BLaER1 treated with 17β-estradiol and CSF1 and Interleukin-3, amounts not matched to agents 10 nM and 100 nM (cell line): ENCODE measurements around the gene REM2.

ENCODE experiments used
- H3K27ac ChIP-seq, 11 experiments: shearing (Covaris generic); formaldehyde crosslinking; 2 replicates each; pipeline ENCODE4 v1.8.1; 2022
- H3K27me3 ChIP-seq, 11 experiments: shearing (Covaris generic); formaldehyde crosslinking; 2 replicates each; pipeline ENCODE4 v1.8.1; 2022
- H3K36me3 ChIP-seq, 11 experiments: shearing (Covaris generic); formaldehyde crosslinking; 2 replicates each; pipeline ENCODE4 v1.8.1; 2022
- H3K4me1 ChIP-seq, 10 experiments: shearing (Covaris generic); formaldehyde crosslinking; 2 replicates each; pipeline ENCODE4 v1.8.1; 2022
- H3K4me2 ChIP-seq, 11 experiments: shearing (Covaris generic); formaldehyde crosslinking; 2 replicates each; pipeline ENCODE4 v1.8.1; 2022
- H3K4me3 ChIP-seq, 10 experiments: shearing (Covaris generic); formaldehyde crosslinking; 2 replicates each; pipeline ENCODE4 v1.8.1; 2022
- H3K9ac ChIP-seq, 11 experiments: shearing (Covaris generic); formaldehyde crosslinking; 2 replicates each; pipeline ENCODE4 v1.8.1; 2022
- H3K9me3 ChIP-seq, 11 experiments: shearing (Covaris generic); formaldehyde crosslinking; replicated peaks in 1 of 11; 2 replicates each; pipeline ENCODE4 v1.8.1; 2022
- H4K20me1 ChIP-seq, 11 experiments: shearing (Covaris generic); formaldehyde crosslinking; 2 replicates each; pipeline ENCODE4 v1.8.1; 2022
- Cebpa-rat ChIP-seq, 11 experiments: shearing (Covaris generic); IDR thresholded peaks; 2 replicates each; pipeline ENCODE4 v1.8.1; 2022

The REM2 gene

GRCh38 chr14:22919601-22919921, 36.5 kb downstream of the REM2 start:
- Histone ChIP-seq H3K27me3 (no peaks in the 10 kb centered on the region), H3K4me3 (peak overlapping the region; percentile 28 to 64 (median 47); a peak in 18 of 20 replicates), H3K36me3 (peaks cover 37 to 81% (median 61%) of the 10 kb centered on the region in 11 experiments), H3K4me2 (peak overlapping the region; percentile 62 to 93 (median 81)), H3K9ac (peak overlapping the region; percentile 56 to 74 (median 68); a peak in 21 of 22 replicates), H3K27ac (peak overlapping the region; percentile 49 to 99 (median 74); a peak in 21 of 22 replicates), H4K20me1 (peaks cover 0 to 8% (median 0%) of the 10 kb centered on the region in 11 experiments; a peak in 2 of 22 replicates), H3K4me1 (peaks cover 49 to 73% (median 66%) of the 10 kb centered on the region in 10 experiments), H3K9me3 (no peaks in the 10 kb centered on the region)
- TF ChIP-seq Cebpa-rat (IDR thresholded peaks at IDR 0.05): no peak

GRCh38 chr14:22920697-22921096, 37.7 kb downstream of the REM2 start:
- Histone ChIP-seq H3K4me2 (no peak overlapping the region), H3K4me3 (no peak overlapping the region), H3K9ac (no peak overlapping the region), H3K36me3 (peaks cover 47 to 81% (median 70%) of the 10 kb centered on the region in 11 experiments), H3K27ac (no peak overlapping the region), H3K27me3 (no peaks in the 10 kb centered on the region), H3K4me1 (peaks cover 48 to 68% (median 55%) of the 10 kb centered on the region in 10 experiments), H3K9me3 (no peaks in the 10 kb centered on the region), H4K20me1 (peaks cover 0 to 5% (median 0%) of the 10 kb centered on the region in 11 experiments; a peak in 2 of 22 replicates)
- TF ChIP-seq Cebpa-rat (IDR thresholded peaks at IDR 0.05): no peak

- Histone ChIP-seq H3K4me1 (peaks cover 44 to 68% (median 55%) of the 10 kb centered on the region in 10 experiments), H3K27ac (no peak overlapping the region), H3K27me3 (no peaks in the 10 kb centered on the region), H3K36me3 (peaks cover 62 to 81% (median 75%) of the 10 kb centered on the region in 11 experiments), H3K4me3 (no peak overlapping the region), H4K20me1 (no peaks in the 10 kb centered on the region), H3K4me2 (peak overlapping the region in 7 of 11 experiments; percentile 4 to 58 (median 36); a peak in 9 of 22 replicates), H3K9ac (no peak overlapping the region), H3K9me3 (no peaks in the 10 kb centered on the region)
- TF ChIP-seq Cebpa-rat (IDR thresholded peaks at IDR 0.05): no peak
Measured at GRCh38 chr14:22922294-22922693, 39.3 kb downstream of the REM2 start.

- no peaks in the 10 kb centered on the region for H4K20me1 ChIP-seq
- H3K9me3 ChIP-seq: no peaks in the 10 kb centered on the region
- no peaks in the 10 kb centered on the region for H3K27me3 ChIP-seq
- H3K4me3 ChIP-seq: no peak overlapping the region
- no peak overlapping the region for H3K9ac ChIP-seq
- peak overlapping the region in 6 of 11 experiments; percentile 17 to 40 (median 25); a peak in 5 of 22 replicates for H3K4me2 ChIP-seq
- no peak for TF ChIP-seq Cebpa-rat (IDR thresholded peaks at IDR 0.05)
- H3K27ac ChIP-seq: no peak overlapping the region
- H3K4me1 ChIP-seq: peaks cover 49 to 74% (median 61%) of the 10 kb centered on the region in 10 experiments
- H3K36me3 ChIP-seq: peaks cover 64 to 85% (median 78%) of the 10 kb centered on the region in 11 experiments
Measured at GRCh38 chr14:22923746-22924145, 40.7 kb downstream of the REM2 start.

GRCh38 chr14:22925513-22925912, 42.5 kb downstream of the REM2 start:
- Histone ChIP-seq H3K36me3 (peaks cover 59 to 76% (median 71%) of the 10 kb centered on the region in 11 experiments), H3K4me1 (peaks cover 45 to 65% (median 55%) of the 10 kb centered on the region in 10 experiments), H3K9me3 (no peaks in the 10 kb centered on the region), H3K4me2 (peak overlapping the region in 2 of 11 experiments; percentile 14 to 88; a peak in 2 of 22 replicates), H3K4me3 (no peak overlapping the region), H3K27me3 (no peaks in the 10 kb centered on the region), H4K20me1 (no peaks in the 10 kb centered on the region), H3K27ac (no peak overlapping the region), H3K9ac (no peak overlapping the region)
- TF ChIP-seq Cebpa-rat (IDR thresholded peaks at IDR 0.05): no peak

GRCh38 chr14:22926316-22926715, 43.3 kb downstream of the REM2 start:
- TF ChIP-seq Cebpa-rat (IDR thresholded peaks at IDR 0.05): no peak
- Histone ChIP-seq H3K4me2 (peak overlapping the region; percentile 3 to 97 (median 94); a peak in 15 of 22 replicates), H3K36me3 (peaks cover 51 to 68% (median 63%) of the 10 kb centered on the region in 11 experiments), H3K9me3 (no peaks in the 10 kb centered on the region), H4K20me1 (no peaks in the 10 kb centered on the region), H3K27me3 (no peaks in the 10 kb centered on the region), H3K27ac (no peak overlapping the region), H3K9ac (peak overlapping the region in 1 of 11 experiments; percentile 15; a peak in 1 of 22 replicates), H3K4me3 (no peak overlapping the region), H3K4me1 (peaks cover 45 to 67% (median 55%) of the 10 kb centered on the region in 10 experiments)

- H3K9me3 ChIP-seq: no peaks in the 10 kb centered on the region
- H4K20me1 ChIP-seq: no peaks in the 10 kb centered on the region
- H3K27me3 ChIP-seq: no peaks in the 10 kb centered on the region
- H3K4me3 ChIP-seq: peak overlapping the region; percentile 80 to 98 (median 90)
- peaks cover 38 to 48% (median 43%) of the 10 kb centered on the region in 11 experiments for H3K36me3 ChIP-seq
- H3K27ac ChIP-seq: peak overlapping the region; percentile 65 to 96 (median 93)
- peak overlapping the region; percentile 85 to 97 (median 95) for H3K4me2 ChIP-seq
- peak overlapping the region; percentile 88 to 97 (median 93) for H3K9ac ChIP-seq
- H3K4me1 ChIP-seq: peaks cover 35 to 55% (median 43%) of the 10 kb centered on the region in 10 experiments
- TF ChIP-seq Cebpa-rat (IDR thresholded peaks at IDR 0.05): no peak
Measured at GRCh38 chr14:22928237-22929103, 45.4 kb downstream of the REM2 start.

GRCh38 chr14:22929104-22929960, 46.3 kb downstream of the REM2 start, which contains the start of gene PRMT5:
TSS of gene PRMT5 (minus strand) at chr14:22929376. CDS start at chr14:22929361, 15 bp downstream.
- Histone ChIP-seq H3K4me2 (peak within 1 kb of the TSS; percentile 88 to 97 (median 96)), H3K9ac (peak within 1 kb of the TSS; percentile 88 to 97 (median 93)), H4K20me1 (no peaks in the 10 kb centered on the region), H3K4me3 (peak within 1 kb of the TSS; percentile 80 to 98 (median 90)), H3K27ac (peak within 1 kb of the TSS; percentile 65 to 96 (median 93)), H3K9me3 (no peaks in the 10 kb centered on the region), H3K27me3 (no peaks in the 10 kb centered on the region), H3K36me3 (peaks cover 29 to 39% (median 34%) of the 10 kb centered on the region in 11 experiments), H3K4me1 (peaks cover 28 to 47% (median 37%) of the 10 kb centered on the region in 10 experiments)
- TF ChIP-seq Cebpa-rat (IDR thresholded peaks at IDR 0.05): peak in 2 of 11 experiments; percentile 24 to 31; a peak in 2 of 22 replicates
